ENCODE data around the gene ACSS1.

The ACSS1 gene

DNA sequence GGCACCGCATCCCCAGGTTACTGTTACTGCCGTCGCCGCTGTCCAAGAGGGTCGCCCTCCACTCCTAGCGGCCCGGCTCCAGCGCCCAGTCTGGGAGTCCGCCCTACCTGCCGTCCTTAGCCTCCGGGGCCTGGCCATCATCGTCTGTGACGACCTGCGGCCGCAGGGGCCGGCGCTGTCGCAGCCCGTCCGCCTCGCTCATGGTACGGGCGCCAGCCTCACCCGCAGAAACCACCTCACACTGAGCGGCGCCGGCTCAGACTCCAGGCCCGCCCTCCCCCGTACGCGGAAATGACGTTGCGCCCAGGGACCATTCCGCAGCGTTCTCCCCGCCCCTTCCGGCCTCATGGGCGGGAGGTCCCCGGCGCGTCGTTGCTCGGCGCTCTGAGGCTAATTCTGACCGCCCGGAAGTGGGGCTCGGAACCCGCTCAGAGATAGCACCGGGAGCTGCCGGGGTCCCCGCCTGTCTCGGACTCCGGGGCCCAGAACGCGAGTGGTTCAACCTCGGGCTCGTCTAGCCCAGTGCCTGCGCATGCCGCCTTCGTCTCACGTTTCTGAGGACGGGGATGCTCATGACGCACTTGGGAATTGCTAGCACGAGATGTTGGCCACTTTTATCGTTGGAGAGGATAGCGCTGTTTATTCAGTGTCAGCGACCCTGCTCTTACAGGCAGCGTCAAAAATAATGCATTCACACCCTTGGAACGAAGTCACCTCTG is 65.3 kb downstream of the ACSS1 start, which contains the start of gene APMAP:
Gene APMAP (minus strand): TSS at position 265 of the 719 bp plus-strand sequence. CDS start 63 bp downstream, at position 202.
- DNase-seq, result peak; percentile 94

DNA sequence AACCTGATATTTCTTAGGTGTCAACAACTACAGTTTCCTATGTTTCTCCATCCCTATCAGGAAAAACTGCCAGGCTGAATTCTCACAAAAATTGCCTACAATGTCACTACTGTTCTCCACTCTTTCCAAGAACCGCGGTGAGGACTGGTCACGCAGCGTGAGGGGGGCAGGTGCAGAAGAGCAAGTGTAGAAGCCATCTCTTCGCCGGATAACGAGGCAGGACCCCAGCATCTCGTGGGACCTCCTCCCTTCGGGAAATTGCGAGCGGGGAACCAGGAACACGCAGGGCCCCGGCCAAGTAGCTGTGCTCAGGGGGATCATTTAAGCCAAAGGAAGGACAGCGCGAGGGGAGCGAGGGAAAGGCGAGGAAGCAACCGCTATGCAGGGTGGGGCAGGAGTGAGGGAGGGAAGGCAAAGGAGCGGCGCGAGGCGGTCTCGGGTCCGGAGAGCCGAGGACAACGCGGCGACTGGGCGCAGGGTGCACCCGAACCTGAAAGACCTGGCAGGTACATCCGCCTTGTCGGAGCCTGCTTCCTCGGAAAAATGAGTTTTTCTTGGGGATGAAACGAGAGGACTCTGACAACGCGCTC is 65.9 kb downstream of the ACSS1 start:
- no peak for DNase-seq

DNA sequence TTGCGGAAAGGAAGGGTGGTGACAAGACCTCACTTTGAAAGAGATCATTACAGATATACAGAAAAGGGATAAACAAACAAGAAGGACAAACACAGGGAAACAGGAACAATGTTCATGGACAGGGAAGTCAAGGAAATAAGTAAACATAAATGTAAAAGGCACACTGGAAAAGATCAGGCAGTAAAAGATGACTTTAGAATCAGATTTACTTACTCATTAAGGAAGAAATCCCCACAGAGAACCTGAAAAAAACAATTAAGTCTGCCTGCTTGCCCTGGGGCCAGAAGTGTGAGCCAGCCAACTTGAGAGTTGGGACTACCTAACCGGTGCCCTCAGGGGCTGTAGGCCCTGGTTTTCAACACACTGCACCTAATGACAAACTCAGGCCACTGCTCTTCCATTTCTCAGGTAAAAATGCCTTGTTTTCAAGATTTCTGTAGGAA is 67.1 kb downstream of the ACSS1 start:
- no peak for DNase-seq

DNA sequence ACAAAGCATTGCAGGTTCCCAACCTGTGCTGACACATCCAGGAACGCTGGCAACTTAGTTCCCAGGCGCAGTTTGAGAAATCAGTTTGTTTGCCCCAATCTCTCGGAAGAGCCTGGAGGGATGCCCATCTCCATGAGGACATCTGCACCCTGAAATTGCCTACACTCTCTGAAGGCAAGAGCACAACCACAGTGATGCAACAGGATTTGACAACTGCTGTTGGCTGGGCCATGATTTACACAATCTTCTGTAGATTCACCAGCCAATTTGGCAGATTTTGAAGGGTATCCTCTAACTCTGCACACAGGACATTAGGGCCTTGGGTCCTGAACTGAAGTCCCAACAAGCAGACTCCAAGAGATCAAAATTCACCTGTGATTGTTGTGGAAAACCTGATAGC is 68.8 kb downstream of the ACSS1 start:
- no peak for DNase-seq

DNA sequence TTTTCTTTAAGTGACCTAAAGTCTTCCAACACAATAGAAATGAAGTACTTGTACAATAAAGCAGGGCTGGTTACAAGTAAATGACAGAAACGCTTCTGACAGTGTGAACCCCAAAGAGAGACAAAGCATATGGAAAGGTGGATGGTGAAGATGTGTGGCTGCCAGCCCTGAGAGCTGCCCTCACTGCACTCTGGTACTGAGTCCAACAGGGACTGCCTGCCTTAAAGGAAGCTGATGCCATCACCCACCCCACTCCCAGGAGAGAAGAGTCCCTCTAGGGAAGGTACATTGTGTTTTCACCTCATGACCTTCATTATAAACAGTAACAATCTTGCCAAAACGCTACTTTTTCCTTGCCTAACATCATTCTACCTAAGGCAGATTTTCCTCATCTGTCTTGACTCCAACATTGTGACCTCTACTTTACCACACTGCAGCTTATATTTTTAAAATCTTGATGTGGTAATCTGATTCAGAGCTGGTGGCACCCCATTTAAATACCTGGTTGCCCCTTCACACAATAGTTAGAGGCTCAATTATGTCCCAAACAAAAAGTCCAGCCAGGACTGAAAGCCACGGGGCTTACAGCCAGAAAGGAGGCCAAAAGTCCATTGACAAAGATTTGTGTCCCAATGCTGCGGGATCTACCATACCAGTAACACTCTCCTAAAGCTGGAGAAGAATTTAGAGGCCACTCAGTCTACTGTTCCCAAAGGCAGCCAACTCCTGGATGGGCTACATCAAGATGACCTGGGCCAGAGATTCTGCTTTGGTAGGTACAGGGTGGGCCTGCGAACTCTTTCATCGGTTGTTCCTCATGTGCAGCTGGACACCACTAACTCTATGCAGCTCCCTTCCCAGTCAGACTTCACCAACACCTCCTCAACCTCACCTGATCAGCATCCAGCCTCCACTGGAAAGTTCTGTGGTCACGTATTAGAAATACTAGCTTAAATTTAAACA is 69.8 kb downstream of the ACSS1 start:
- no peak for DNase-seq

DNA sequence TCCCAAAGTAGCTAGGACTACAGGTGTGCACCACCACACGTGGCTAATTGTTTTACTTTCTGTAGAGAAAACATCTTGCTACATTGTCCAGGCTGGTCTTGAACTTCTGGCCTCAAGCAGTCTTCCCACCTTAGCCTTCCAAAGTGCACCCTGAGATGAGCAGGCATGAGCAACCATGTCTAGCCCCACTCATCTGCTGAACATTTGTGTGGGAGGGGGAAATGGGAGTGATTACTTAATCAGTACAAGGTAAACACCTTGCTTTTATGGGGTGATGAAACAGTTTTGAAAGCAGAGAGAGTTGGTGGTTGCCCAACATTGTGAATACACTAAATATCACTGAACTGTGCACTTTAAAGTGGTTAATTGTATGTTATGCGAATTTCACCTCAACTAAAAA is 70.7 kb downstream of the ACSS1 start:
- DNase-seq, result no peak

DNA sequence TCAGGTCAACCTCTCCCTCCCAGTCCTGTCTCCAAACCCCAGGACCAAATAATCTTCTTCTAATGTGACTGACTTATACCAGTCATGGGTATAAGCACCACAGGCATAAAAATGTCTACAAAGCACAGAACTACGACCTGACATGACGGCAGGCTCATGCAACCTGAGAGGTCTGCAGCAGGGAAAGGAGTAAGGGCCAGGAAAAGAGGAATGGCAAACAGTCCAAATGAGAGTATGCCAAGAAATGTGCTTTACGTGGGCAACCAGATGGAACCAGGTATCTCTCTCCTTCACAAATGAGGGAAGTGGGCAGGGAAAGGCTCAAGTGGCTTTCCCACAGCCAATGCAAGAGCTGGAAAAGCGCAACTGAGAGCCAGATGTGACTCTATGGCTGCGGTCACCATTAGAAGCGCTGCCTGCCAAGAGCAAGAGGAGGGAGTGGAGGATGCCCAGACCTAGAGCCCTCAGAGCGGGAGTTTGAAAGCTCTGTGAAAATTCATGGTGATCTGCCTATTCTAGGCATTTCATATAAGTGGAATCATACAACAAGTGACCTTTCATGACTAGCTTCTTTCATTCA is 71.4 kb downstream of the ACSS1 start:
- DNase-seq, result no peak

DNA sequence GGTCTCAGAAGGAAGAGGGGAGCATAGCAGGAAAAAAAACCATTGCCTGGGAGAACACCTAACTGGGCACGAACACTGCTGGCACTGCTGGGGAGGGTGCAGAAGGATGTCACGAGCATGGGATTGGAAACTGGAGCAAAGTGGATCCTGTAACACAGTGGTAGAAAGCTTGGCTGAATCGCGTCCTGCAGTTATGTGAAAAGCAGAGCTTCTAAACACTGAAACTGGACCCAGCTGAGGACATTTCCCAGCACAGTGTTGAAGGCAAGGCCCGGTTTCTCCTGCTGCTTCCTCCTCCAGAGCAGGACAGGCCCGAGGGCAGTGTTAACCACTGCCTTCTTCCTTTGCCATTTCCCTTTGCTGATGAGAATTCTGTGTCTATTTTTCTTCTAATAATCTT is 72.1 kb downstream of the ACSS1 start:
- DNase-seq, result no peak

DNA sequence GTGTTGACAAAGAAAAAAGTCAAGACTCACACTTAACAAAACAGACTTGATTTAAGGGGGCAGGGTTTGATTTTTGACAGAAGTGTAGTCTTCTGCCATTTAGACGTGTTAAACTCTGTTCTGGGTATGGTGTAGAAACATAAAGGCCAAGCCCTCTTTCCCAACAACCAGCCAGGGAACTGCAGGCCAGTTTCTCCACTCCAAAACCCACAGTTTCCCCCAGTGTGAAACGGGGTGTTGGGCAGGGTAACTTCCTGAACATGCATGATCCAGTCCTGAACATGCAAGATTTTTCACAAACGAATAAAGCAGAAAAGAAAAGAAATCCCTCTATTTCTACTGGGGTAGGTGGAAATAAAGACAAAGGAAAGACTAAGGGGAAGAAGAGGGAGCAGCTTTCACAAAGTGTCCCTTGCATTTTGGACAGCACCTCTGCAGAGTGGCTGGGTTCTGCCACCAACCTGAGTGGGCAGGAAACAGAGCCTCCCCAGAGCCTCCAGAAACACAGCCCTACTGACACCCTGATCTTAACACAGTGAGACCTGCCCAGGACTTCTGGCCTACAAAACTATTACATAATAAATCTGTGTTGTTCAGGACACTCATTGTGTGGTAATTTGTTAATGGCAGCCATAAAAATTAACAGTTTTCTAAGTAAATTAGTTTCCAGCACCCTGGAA is 72.8 kb downstream of the ACSS1 start:
- no peak for DNase-seq

DNA sequence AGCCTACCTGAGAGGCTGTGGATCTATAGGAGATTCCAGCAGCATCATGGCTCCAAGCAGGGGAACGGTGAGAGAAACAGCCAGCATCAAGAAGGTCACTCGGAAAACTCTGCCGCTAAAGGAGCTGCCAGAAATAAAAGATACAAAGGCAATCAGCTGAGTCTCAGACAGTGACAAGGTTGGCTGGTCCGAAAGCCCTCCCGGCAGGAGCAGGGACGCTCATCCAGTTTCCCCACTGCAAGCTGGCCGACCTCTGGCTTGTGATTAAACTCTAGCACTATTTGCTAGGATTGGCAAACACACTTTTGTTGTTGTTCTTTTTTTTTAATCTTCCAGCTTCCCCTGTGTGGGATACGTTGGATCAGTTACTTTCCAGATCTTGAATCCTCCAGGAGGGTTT is 74.0 kb downstream of the ACSS1 start:
- DNase-seq, result no peak

DNA sequence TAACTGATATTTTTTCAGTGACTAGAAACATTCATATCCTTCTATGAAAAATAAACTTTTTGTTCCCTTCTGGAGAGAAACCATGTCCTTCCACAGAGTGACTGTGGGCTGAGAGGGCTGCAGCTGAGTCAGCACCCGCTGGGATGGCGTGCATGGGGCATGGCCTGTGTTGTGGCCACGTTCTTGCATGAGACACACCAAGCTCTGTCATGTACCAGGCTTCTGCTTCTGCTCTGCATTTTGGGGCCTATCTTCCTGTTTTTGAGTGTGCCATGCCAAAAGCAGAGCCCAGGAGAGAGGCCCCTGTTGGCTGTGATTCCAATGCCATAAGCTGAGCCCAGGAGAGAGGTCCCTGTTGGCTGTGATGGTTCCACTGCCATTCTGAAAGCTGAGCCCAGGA is 76.1 kb downstream of the ACSS1 start:
- DNase-seq, result no peak

DNA sequence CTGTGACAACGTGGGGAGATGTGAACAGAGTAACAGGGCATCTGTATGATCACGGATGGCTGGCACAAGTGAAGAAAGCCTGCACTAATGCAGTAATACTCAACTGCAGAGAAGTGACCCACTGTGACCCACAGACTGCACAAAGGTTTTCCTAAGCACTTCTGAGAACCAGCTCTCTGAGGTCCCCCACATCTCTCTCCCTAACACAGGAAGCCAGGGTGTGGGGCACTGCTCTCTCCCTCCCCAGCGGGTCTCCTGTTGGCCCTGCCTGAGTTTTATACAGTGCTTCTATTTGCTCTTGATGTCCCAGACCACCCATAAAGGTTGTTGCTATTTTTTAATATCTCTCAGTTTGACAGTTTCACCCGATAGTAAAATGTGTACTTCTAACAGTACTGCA is 76.7 kb downstream of the ACSS1 start:
- DNase-seq, result no peak

DNA sequence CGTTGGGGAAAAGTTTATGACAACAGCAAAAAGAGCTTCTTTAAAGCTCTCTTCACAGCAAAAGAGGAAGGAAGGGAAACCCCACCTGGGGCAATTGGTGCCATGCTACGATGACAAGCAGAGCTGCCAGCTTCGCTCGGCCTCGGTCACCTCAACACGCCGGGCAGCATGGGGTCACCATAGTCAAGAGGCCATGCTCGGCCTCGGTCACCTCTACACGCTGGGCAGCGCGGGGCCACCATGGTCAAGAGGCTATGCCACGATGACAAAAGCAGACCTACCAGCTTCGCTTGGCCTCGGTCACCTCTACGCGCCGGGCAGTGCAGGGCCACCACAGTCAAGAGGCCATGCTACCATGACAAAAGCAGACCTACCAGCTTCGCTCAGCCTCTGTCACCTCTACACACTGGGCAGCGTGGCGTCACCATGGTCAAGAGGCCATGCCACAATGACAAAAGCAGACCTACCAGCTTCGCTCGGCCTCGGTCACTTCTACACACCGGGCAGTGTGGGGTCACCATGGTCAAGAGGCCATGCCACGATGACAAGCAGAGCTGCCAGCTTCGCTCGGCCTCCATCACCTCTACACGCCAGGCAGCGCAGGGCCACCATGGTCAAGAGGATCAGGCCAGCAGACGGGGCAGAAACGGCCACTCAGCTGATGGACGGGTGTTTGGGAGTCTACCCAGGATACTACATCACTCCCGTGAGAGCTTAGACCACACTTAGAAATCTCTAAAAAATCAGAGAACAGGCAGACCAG is 77.5 kb downstream of the ACSS1 start:
- DNase-seq, result no peak

DNA sequence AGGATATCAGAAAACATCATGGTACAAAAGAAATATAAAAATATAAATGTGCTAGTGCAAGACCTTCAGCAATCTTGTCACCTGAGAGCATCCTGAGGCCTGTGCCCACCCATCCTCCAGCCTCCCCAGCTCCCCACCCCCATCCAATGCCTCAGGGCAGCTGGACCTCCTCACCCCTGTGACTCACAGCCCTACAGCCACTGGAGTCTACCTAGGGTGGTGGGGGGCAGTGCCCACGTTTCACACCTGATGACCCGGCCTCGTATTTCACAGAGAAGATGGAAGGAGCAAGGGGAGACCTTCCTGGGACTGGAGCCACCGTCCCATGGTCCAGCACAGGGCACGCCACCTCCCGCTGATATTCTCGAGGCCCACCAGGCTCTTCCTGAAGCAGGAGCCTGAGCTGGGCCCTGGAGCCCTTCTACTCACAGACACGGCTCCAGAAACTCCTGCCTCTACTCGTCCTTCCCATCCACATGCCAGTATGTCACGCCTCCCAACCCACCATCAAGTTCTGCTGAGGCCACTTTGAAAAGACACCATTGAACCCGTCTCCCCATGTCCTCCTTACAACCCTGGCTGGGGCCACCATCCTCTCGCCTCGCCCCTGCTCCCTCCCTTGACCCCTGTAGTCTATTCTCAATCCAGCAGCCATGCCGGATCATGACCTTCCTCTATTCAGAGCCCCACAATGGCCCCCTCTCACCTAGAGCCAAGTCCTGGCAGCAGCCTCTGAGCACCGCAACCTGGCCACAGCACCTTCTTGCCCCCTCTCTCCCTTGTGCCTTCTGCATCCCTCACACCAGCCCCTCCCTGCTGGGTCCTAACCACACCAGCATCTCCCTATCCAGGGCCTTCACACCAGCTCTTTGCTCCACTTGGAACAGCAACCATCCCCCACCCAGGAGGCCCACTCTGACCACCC is 78.6 kb downstream of the ACSS1 start:
- no peak for DNase-seq

DNA sequence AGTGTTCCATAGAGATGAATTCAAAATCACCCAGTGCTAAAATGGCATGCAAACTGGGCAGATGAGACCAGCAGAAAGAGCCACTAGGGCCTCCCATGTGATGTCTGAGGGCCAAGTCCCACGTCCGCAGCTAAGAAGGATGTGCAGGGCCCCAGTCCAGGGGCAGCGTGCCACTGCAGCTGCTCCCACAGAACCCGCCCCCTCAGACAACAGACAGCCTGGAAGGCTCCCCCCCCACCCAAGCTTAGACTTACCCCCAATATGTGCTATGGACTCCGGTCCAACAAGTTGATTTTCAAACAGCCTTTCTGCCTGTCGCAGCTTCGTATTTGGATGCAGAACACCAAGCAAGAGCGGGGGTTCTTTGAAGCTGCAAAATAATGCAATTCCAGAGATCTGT is 79.4 kb downstream of the ACSS1 start:
- no peak for DNase-seq

DNA sequence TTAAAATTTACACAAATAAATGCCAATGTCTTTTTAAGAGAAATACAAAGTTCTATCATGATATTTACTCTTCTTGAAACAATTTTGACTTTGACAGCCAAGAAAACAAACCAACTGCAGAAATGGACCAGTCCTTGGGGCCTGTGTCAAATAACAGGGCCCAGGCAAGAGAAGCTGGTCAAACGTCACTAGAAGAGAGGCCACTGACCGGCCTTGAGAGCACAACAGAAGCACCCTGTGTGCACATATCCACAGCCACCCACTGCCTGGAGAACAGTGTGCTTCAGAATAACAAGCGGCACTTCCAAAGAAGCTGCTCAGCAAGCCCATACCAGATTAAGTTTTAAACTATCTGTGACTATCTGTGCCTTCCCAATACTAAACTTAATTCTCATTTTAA is 80.1 kb downstream of the ACSS1 start:
- no peak for DNase-seq

DNA sequence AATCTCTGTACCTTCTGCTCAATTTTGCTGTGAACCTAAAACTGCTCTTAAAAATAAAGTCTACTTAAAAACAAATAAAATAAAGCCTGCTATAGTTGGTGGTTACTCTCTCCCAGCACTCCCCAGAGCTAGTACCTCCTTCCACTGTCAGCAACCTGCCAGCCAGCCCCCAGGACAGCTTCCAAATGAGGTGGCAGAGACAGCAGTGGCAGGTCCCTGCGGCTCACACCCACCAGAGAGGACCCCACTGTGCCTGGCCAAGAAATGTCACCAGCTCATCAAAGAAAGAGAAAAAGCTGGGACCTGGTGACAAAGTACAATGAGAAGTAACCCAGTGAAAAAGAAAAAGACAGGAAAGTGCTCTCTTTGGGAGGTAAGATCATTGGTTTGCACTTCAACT is 80.6 kb downstream of the ACSS1 start:
- DNase-seq, result no peak

DNA sequence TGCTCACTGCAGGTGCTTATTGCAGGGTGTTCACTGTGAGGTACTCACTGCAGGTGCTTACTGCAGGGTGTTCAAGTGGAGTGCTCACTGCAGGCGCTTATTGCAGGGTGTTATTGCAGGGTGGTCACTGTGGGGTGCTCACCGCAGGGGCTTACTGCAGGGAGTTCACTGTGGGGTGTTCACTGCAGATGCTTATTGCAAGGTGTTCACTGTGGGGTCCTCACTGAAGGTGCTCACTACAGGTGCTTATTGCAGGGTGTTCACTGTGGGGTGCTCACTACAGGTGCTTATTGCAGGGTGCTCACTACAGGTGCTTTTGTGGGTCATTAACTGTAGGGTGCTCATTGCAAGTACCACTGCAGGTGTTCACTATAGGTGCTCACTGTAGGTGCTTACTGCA is 85.6 kb downstream of the ACSS1 start:
- no peak for DNase-seq

DNA sequence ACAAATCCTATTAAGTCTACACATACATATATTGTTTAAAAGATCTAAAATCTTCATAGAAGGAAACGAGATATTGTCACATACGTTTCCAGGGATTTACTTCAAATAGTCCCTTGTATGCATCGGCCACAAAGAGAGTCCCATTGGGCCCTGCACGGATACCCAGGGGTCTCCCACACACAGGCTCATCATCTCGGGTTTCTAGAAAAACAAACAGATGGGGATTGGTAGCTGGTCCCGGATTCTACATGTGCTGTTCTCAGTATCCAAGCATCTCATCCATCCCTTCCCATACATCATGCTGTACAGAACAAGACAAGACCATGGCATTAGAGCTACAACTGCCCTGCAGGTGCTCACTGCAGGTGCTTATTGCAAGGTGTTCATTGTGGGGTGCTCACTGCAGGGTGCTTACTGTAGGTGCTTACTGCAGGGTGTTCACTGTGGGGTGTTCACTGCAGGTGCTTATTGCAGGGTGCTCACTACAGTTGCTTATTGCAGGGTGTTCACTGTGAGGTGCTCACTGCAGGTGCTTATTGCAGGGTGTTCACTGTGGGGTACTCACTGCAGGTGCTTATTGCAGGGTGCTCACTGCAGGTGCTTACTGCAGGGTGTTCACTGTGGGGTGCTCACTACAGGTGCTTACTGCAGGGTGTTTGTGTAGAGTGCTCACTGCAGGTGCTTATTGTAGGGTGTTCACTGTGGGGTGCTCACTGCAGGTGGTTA is 86.4 kb downstream of the ACSS1 start:
- DNase-seq, result no peak

DNA sequence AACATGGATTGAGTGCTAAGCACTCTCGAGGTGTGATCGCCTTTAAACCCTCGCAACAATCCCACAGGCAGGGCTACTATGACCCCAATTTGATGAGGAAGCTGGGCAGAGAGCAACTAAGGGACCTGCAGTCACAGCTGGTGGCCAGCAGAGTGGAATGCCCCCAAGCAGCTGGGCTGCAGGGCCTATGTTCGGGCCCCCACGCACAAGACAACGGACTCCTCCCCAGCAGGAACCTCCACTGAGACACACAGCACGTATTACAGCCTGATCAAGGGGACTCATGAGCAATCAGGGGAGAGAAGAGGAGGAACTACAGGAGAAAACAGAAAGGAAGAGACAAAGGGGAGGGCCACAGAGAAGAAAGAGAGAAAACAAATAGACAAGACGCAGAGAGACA is 87.2 kb downstream of the ACSS1 start:
- no peak for DNase-seq
